ENCODE measurements around the gene SLC22A16. TPM values are rescaled to one million over a fixed set of nuclear protein-coding genes. Genes with fewer than 3 reads are reported as not detected.

SLC22A16 gene
- total and polyA plus RNA-seq, 2 donors (not counting 1 experiment from before 2014, with no cell fraction given), result not detected

DNA sequence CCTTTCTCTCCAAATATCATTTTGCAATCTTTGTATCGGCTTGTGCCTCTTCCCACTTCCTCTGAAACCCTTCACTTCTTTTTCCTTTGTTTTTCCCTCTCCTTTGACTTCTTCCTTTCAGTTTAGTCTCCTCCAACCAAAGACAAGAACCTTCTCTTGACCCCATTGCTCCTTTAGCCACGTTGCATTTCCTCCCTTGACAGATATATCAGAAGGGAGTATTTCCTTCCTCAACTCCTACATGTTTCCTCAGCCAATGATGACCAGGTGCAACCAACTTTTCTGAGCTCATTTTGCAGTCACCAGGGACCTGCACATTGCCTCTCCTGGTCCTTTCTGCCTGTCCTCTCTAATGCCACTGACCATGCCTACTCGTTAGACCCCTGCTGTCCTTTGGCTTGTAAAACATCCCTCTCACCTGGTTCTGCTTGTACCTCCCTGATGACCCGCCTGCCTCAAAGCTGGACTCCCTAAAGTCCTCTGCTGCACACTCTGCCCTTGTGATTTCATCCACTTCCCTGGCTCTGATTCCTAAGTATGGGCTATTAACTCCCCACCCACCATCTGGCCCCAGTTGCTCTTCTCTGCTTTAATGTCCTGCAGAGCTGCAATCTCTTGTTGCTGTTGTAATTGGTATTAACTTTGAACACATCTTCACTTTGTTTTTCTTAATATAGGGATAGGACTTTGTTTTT lies 27.4 kb downstream of the SLC22A16 start:
- Mint-ChIP-seq H3K4me3 (no peak overlapping the region), H3K9me3 (ENCODE audit: insufficient read depth) (no peaks in the 10 kb centered on the region), H3K27me3 (peaks cover 11% of the 10 kb centered on the region), H3K4me1 (no peaks in the 10 kb centered on the region), H3K27ac (no peak overlapping the region)
- ChIA-PET CTCF (no interaction called here), POLR2A (no interaction called here)
- no peaks in the 10 kb centered on the region for H3K9me3 ChIP-seq (ENCODE audit: control extremely low read depth in 1 of 3, control insufficient read depth in 2 of 3, insufficient read depth in 1 of 3, low read length in 2 of 3)
- no peak overlapping the region for H3K4me2 ChIP-seq (replicated peaks; ENCODE audit: low read depth, low read length, poor library complexity, severe bottlenecking)
- DNase-seq, result no peak
- no peak for ATAC-seq (ENCODE audit: low read depth)
- H3K4me1 ChIP-seq (ENCODE audit: control insufficient read depth in 2 of 2, insufficient read depth in 2 of 2, low read length in 2 of 2), result peaks cover 5 to 9% of the 10 kb centered on the region in 2 donors
- no peak overlapping the region for H3K27ac ChIP-seq (ENCODE audit: low read length in 2 of 2)
- H4K20me1 ChIP-seq (ENCODE audit: control insufficient read depth, insufficient read depth, low read length, poor library complexity, severe bottlenecking), result no peaks in the 10 kb centered on the region
- no peaks in the 10 kb centered on the region for H3K36me3 ChIP-seq (replicated peaks in 1 of 2; ENCODE audit: control extremely low read depth in 1 of 2, control insufficient read depth in 1 of 2, extremely low read depth in 1 of 2, insufficient read depth in 2 of 2, low read length in 1 of 2)
- TF ChIP-seq, protein P1, sequence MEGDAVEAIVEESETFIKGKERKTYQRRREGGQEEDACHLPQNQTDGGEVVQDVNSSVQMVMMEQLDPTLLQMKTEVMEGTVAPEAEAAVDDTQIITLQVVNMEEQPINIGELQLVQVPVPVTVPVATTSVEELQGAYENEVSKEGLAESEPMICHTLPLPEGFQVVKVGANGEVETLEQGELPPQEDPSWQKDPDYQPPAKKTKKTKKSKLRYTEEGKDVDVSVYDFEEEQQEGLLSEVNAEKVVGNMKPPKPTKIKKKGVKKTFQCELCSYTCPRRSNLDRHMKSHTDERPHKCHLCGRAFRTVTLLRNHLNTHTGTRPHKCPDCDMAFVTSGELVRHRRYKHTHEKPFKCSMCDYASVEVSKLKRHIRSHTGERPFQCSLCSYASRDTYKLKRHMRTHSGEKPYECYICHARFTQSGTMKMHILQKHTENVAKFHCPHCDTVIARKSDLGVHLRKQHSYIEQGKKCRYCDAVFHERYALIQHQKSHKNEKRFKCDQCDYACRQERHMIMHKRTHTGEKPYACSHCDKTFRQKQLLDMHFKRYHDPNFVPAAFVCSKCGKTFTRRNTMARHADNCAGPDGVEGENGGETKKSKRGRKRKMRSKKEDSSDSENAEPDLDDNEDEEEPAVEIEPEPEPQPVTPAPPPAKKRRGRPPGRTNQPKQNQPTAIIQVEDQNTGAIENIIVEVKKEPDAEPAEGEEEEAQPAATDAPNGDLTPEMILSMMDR (IDR thresholded peaks at IDR 0.05), result no peak
- no peak for TF ChIP-seq EZH2 (IDR thresholded peaks at IDR 0.05; ENCODE audit: borderline replicate concordance, insufficient read depth, low read depth, low read length, poor library complexity, severe bottlenecking)
- H3K4me3 ChIP-seq (ENCODE audit: control extremely low read depth in 1 of 5, extremely low read depth in 1 of 5, insufficient read depth in 1 of 5, low read depth in 2 of 5, low read length in 4 of 5), result no peak overlapping the region
- H3K27me3 ChIP-seq (replicated peaks in 1 of 4; ENCODE audit: control extremely low read depth in 1 of 4, control insufficient read depth in 3 of 4, insufficient read depth in 4 of 4, low read length in 3 of 4), result peaks cover 0 to 3% (median 0%) of the 10 kb centered on the region in 4 experiments
- no peak overlapping the region for H3K9ac ChIP-seq (ENCODE audit: low read length)
- H2AFZ ChIP-seq (ENCODE audit: insufficient read depth, low read depth, low read length, poor library complexity, severe bottlenecking), result peak overlapping the region; percentile 12
- intact Hi-C loops (cut with micrococcal nuclease), result no loop called here
- H3K79me2 ChIP-seq (ENCODE audit: control insufficient read depth, insufficient read depth, low read length), result no peaks in the 10 kb centered on the region
- WGBS (ENCODE audit: insufficient coverage), result 41% methylated on average over 4 of the region's 4 CpGs

DNA sequence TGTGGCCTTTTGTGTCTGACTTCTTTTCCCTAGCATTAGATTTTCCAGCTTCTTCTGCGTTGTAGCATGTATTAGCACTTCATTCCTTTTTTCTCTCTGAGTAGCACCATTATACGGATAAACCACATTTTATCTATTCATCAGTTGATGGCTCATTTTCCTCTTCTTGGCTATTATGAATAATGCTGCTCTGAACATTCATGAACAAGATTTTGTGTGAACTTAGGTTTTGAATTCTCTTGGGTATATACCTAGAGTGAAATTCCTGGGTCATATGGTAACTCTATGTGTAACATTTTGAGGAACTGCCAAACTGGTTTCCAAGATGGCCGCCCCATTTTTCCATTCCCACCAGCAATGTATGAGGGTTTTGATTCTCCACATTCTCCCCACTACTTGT lies 28.7 kb downstream of the SLC22A16 start:
- H3K4me3 ChIP-seq (ENCODE audit: control extremely low read depth in 1 of 5, extremely low read depth in 1 of 5, insufficient read depth in 1 of 5, low read depth in 2 of 5, low read length in 4 of 5), result no peak overlapping the region
- Mint-ChIP-seq H3K27ac (no peak overlapping the region), H3K4me1 (no peaks in the 10 kb centered on the region), H3K4me3 (no peak overlapping the region), H3K27me3 (peaks cover 6% of the 10 kb centered on the region), H3K9me3 (ENCODE audit: insufficient read depth) (no peaks in the 10 kb centered on the region)
- H3K4me2 ChIP-seq (replicated peaks; ENCODE audit: low read depth, low read length, poor library complexity, severe bottlenecking), result no peak overlapping the region
- ATAC-seq (ENCODE audit: low read depth) (no peak), DNase-seq (no peak)
- no peaks in the 10 kb centered on the region for H3K36me3 ChIP-seq (replicated peaks in 1 of 2; ENCODE audit: control extremely low read depth in 1 of 2, control insufficient read depth in 1 of 2, extremely low read depth in 1 of 2, insufficient read depth in 2 of 2, low read length in 1 of 2)
- WGBS (ENCODE audit: insufficient coverage), result no CpG with 5 or more reads among the region's 3 CpGs
- no peaks in the 10 kb centered on the region for H3K9me3 ChIP-seq (ENCODE audit: control extremely low read depth in 1 of 3, control insufficient read depth in 2 of 3, insufficient read depth in 1 of 3, low read length in 2 of 3)
- no peaks in the 10 kb centered on the region for H4K20me1 ChIP-seq (ENCODE audit: control insufficient read depth, insufficient read depth, low read length, poor library complexity, severe bottlenecking)
- H3K9ac ChIP-seq (ENCODE audit: low read length), result no peak overlapping the region
- intact Hi-C loops (cut with micrococcal nuclease), result no loop called here
- H2AFZ ChIP-seq (ENCODE audit: insufficient read depth, low read depth, low read length, poor library complexity, severe bottlenecking), result no peak overlapping the region
- no peaks in the 10 kb centered on the region for H3K79me2 ChIP-seq (ENCODE audit: control insufficient read depth, insufficient read depth, low read length)
- H3K4me1 ChIP-seq (ENCODE audit: control insufficient read depth in 2 of 2, insufficient read depth in 2 of 2, low read length in 2 of 2), result peaks cover 5 to 9% of the 10 kb centered on the region in 2 donors
- H3K27me3 ChIP-seq (replicated peaks in 1 of 4; ENCODE audit: control extremely low read depth in 1 of 4, control insufficient read depth in 3 of 4, insufficient read depth in 4 of 4, low read length in 3 of 4), result peaks cover 0 to 3% (median 0%) of the 10 kb centered on the region in 4 experiments
- H3K27ac ChIP-seq (ENCODE audit: low read length in 2 of 2), result no peak overlapping the region
- ChIA-PET CTCF (no interaction called here), POLR2A (no interaction called here)
- TF ChIP-seq EZH2 (IDR thresholded peaks at IDR 0.05; ENCODE audit: borderline replicate concordance, insufficient read depth, low read depth, low read length, poor library complexity, severe bottlenecking), result no peak
- TF ChIP-seq, protein P1 (IDR thresholded peaks at IDR 0.05), result no peak

All from B cell (primary cell).